IPS-18c (cell line): Measurements from ENCODE around the gene EPS8L2.

Experiments
- H3K4me3 ChIP-seq: 2 replicates; pipeline ENCODE4 v1.7.0; 2013; ENCODE audit warnings: low read depth, mild to moderate bottlenecking, low read length, moderate library complexity; ENCODE audit not compliant: insufficient read depth
- H3K9me3 ChIP-seq: one replicate; pipeline ENCODE4 v1.6.1; 2013; ENCODE audit warnings: mild to moderate bottlenecking, low read length, moderate library complexity; ENCODE audit not compliant: control insufficient read depth, insufficient read depth

The EPS8L2 gene

DNA sequence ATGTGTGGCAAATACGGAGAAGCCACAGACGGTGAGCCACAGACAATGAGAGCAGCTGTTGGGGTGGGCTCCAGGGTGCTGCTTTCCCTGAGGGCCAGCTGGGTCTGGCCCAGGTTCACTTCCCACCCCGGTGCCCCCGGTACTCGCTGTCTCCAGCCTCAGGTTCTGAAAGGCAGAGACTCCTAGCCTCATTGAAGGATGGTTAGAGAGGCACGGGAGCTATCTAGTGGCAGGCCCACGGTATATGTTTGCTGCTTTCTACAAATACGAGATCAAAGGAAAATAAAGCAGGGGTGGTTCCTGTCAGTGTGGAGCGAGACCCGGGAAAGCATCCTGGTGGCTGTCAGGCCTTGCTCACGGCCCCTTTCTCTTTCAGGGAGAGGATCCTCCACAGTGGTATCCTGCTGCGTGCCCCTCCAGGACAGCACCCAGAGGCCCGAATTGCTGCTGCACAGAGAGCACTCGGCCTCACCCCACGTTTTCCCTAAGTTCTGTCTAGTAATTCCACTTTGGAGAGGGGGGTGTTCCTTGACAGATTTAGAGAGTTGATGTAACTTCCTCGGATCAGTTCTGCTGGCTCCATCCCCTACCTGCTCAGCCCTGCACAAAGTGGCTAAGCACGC lies 7.4 kb upstream of the EPS8L2 start:
- H3K4me3 ChIP-seq = no peak overlapping the region
- peaks cover 2% of the 10 kb centered on the region for H3K9me3 ChIP-seq

DNA sequence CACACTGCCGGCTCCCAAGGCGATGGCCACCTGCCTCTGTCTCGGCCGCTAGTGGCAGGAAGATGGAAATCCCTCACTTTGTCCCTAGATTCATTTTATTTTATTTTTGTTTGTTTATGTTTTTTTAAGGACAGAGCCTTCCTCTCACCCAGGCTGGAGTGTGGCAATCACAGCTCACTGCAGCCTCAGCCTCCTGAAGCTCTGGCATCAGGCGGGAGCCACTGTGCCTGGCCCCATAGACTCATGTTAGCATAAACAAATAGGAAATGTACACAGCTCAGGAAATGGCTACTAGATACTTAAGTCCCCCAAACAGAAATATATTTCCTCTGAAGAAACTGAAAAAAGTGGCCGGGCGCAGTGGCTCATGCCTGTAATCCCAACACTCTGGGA lies 6.9 kb upstream of the EPS8L2 start:
- no peaks in the 10 kb centered on the region for H3K9me3 ChIP-seq

GRCh38 chr11:699753-700152 lies 6.3 kb upstream of the EPS8L2 start:
- H3K9me3 ChIP-seq = no peaks in the 10 kb centered on the region

More for the DNA sequence above, 6.9 kb upstream of the EPS8L2 start:
- no peak overlapping the region for H3K4me3 ChIP-seq

GRCh38 chr11:701741-702461 lies 4.1 kb upstream of the EPS8L2 start:
- Histone ChIP-seq H3K9me3 (no peaks in the 10 kb centered on the region), H3K4me3 (no peak overlapping the region)

More at GRCh38 chr11:699753-700152, 6.3 kb upstream of the EPS8L2 start:
- H3K4me3 ChIP-seq = no peak overlapping the region

DNA sequence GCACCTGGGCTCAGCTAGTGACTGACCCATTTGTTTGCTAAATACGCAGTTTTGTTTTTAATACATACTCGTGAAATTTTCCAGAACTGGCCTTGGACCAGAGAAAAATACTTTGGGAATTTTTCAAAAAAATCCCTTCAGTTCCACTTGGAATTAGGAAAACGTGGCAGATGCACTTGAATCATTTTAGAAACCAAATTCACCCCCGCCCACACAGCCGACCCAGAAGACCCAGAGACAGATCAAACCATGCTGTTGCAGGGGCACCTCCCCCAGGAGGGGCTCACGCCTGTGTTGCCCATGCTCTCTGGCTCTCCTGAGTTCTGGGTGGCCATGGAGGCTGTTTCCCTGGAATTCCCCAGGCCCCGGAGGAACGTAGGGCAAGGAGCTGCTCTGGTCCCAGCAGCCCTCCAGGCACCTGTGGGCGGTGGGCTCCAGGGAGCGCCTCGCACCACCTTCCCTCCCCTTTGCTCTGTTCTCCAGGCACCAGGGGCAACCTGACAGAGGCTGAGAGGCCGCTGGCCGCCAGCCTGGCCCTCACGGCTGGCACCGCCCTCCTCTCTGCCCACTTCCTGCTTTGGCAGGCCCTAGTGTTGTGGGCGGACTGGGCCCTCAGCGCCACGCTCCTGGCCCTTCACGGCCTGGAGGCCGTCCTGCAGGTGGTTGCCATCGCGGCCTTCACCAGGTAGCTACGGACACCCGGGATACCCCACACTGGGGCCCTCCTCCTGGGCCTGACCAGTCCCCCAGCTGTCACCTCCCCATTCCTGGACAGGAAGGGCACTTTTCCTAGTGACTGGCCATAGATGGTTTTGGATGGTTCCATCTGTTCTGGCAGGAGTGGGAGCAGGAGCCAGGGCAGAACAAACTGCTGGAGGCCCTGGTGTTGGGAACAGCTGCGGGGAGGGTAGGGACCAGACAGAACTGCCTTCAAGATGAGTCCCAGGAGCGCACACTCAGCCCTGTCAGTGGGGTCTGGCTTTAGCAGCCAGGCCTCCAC lies 3.3 kb upstream of the EPS8L2 start:
- no peaks in the 10 kb centered on the region for H3K9me3 ChIP-seq
- no peak overlapping the region for H3K4me3 ChIP-seq

DNA sequence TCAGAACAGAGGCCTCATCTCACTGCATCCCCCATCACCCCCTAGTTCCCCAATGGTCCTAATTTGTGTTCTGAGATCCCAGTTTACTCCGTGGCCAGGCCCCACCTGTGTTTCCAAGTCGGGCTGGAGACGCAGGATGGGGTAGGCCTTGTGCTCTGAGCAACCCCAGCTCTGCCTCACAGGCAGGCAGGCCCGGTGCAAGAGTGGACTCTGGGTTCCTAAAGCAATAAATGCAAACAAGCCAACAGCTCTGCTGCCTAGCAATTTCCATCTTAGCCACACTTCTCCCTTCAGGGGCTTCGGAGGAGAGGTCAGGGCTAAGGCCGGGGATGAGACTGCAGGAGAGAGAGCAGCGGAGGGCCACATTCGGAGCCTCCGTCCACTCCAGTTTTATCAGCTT lies 2.5 kb upstream of the EPS8L2 start:
- Histone ChIP-seq H3K9me3 (no peaks in the 10 kb centered on the region), H3K4me3 (no peak overlapping the region)

DNA sequence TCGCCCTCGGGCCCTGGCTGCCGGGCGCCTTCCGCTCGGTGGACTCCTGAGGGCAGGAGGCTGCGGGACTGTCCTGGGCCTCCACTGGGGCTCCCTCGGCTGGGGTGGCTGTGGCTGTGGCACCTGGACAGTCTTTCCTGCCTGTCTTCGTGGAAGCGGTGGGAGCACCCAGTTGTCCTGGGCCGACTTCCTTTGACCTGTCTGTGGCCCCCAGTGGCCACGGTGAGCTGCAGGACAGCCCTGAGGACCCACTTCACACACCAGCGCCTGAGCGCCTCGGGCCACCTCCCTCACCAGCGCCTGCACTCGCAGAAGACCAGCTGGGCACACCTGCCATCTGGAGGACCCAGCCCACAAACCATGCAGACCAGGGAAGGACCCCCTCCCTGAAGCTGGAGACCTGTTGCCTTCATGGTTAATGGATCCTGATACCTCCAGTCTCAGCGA lies 1.8 kb upstream of the EPS8L2 start:
- Histone ChIP-seq H3K9me3 (no peaks in the 10 kb centered on the region), H3K4me3 (no peak overlapping the region)

DNA sequence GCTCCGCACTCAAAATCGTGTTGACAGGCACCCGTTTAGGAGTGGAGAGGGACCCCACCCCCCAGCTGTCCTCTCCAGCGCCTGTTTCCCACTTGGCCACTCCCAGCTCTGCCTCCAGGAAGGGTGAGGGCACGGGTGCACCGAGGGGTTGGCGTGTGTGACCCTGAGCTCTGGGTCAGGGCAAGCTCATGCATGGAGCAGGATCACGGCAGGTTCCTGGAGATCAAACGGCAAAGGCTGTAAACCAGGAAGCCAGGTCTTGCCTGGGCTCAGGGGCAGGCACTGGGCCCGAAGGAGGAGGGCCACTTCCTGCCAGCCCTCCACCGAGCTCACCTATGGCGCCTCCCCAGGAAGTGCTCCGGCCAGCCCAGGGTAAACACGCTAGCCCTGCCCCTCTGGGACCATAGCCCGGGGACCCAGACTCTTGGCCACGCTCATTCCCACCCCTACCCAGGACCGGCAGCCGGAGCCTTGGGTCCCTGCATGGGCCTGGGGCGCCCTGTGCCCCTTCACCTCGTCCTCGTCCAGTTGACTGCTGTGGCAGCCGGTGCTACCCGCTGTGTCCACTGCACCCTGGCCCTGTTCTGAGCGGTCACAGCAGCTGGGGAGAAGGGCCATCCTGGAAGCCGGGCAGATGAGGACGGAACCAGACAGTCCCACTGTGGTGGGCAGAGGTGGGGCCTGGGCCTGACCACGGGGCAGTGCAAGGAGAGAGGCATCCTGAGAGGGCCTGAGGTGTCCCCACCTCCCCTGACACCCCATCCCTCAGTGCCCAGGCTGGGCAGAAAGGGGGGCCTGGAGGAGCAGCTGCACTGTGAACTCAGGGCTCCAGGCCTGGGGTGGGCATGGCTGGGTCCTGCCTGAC lies 1.0 kb upstream of the EPS8L2 start:
- H3K4me3 ChIP-seq = peak overlapping the region; percentile 57

DNA sequence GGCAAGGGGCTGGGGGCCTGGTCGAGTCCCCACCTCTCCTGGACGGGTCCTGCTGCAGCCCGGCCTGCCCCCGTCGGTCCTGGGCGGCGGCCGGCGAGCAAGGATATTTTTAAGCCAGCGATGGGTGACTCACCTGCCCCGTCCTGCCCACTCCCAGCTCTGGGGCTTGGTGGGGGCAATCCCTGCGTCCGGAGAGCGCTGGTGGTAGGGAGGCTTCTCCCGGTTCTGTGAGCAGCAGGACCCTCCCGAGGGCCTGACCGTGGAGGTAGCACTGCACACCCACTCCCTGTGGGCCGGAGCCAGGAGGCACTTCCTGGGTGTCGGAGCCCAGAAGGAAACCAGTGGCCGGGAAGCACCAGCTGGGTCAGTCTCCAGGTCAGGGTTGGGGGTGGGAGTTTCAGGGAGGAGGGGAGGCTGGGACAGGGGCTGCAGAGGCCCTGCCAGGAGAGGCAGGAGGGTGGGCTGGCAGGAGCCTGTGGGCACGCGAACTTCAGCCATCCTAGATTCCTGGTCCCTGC lies 467 bp downstream of the EPS8L2 start:
- H3K4me3 ChIP-seq = peak overlapping the region; percentile 57
- no peaks in the 10 kb centered on the region for H3K9me3 ChIP-seq

More for the DNA sequence above, 1.0 kb upstream of the EPS8L2 start:
- no peaks in the 10 kb centered on the region for H3K9me3 ChIP-seq

GRCh38 chr11:706957-707816 lies 1.2 kb downstream of the EPS8L2 start:
- Histone ChIP-seq H3K9me3 (no peaks in the 10 kb centered on the region), H3K4me3 (peak overlapping the region; percentile 57)

GRCh38 chr11:707817-708420 lies 1.9 kb downstream of the EPS8L2 start:
- Histone ChIP-seq H3K9me3 (no peaks in the 10 kb centered on the region), H3K4me3 (peak overlapping the region; percentile 15; the same call in 1 of the 2 replicates)

GRCh38 chr11:708511-708910 lies 2.5 kb downstream of the EPS8L2 start:
- H3K4me3 ChIP-seq = no peak overlapping the region
- no peaks in the 10 kb centered on the region for H3K9me3 ChIP-seq

DNA sequence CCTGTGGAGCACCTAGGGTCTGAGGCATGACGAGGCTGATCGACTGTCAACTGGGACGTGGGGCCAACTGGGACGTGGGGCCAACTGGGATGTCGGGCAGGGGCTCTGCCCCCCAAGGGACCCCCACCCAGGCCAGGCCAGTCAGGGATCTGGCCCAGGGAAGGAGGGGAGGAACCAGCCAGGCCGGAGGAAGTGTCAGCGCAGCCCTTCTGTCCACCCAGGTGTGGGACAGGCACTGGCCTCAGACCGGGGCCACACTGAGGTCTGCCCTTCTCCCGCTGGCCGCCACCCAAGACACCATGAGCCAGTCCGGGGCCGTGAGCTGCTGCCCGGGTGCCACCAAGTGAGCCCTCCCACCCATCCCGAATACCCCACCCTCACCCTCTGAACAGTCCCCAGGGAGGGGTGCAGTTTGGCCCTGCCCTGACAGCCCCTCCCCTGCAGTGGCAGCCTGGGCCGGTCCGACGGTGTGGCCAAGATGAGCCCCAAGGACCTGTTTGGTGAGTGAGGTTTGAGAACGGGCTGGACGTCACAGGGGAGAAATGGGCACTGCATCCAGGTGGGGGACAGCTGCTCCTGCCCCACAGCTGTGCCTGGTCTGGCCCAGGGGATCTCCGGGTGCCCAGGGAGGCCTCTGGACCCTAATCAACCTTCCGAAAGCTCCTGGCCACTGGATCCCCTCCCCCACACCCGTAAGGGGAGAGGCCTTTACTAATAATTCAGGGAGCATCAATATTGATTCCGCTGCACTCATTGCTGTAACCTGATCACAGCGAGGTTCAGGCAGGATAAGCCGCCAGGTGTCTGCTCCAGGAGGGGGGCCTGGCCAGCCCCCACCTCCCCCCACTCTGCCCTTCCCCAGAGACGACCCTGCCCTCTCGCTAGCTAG lies 3.3 kb downstream of the EPS8L2 start:
- no peaks in the 10 kb centered on the region for H3K9me3 ChIP-seq
- no peak overlapping the region for H3K4me3 ChIP-seq

DNA sequence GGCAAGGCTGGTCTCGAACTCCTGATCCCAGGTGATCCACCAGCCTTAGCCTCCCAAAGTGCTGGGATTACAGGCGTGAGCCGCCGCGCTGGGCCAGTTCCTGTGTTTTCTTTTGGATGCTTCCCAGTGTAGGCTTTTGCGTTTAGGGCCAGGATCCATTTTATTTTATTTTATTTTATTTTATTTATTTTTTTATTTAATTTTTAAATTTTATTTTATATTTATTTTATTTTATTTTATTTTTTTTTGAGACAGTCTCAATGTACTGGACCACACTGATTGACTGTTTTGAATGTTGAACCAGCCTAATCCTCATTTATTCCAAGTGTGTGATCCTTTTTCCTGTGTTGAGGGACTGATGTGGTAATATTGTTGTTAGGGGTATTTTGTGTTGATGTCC lies 8.4 kb downstream of the EPS8L2 start:
- H3K9me3 ChIP-seq = no peaks in the 10 kb centered on the region
- H3K4me3 ChIP-seq = no peak overlapping the region
